Testis (tissue), 2 donors: ENCODE results near the gene ZFYVE28.

ENCODE experiments used
- CTCF ChIP-seq, 3 experiments: fragments of 450-650 bp in 2 of 3; fragments of 200-600 bp in 1 of 3; sonication (generic) in 1 of 3; IDR thresholded peaks; one replicate each; pipeline ENCODE4 v1.5.1; 2016 to 2019; ENCODE audit warnings: antibody characterized with exemption in 3 of 3, mild to moderate bottlenecking in 2 of 3, moderate library complexity in 1 of 3
- POLR2A ChIP-seq: fragments of 450-650 bp; IDR thresholded peaks from one replicate; pipeline ENCODE4 v1.6.1; 2017; ENCODE audit warnings: antibody characterized with exemption, mild to moderate bottlenecking, moderate library complexity

GRCh38 chr4:2333356-2333841 lies 85.0 kb downstream of the ZFYVE28 start:
- TF ChIP-seq CTCF (IDR thresholded peaks at IDR 0.05) (no peak), POLR2A (no peak)
